ENCODE results near the gene C1orf167.

The C1orf167 gene

GRCh38 chr1:11748294-11749202 is 13.4 kb upstream of the C1orf167 start:
- Histone ChIP-seq H3F3A (ENCODE audit: insufficient read depth, low read length) (no peaks in the 10 kb centered on the region), H3K4me1 (ENCODE audit: low read length) (0 out of 2 replicates have a peak, but pooled peaks cover 3% of the 10 kb centered on the region), H3K79me2 (ENCODE audit: low read length) (no peaks in the 10 kb centered on the region), H4K20me1 (ENCODE audit: insufficient read depth, low read length) (no peaks in the 10 kb centered on the region), H3K4me3 (ENCODE audit: low read length) (no peak overlapping the region), H2AFZ (ENCODE audit: low read length) (no peak overlapping the region), H3K27ac (ENCODE audit: low read length) (no peak overlapping the region), H3K9me3 (replicated peaks; ENCODE audit: insufficient read depth, low read length) (no peaks in the 10 kb centered on the region), H3K36me3 (replicated peaks; ENCODE audit: insufficient read depth, low read length) (no peaks in the 10 kb centered on the region), H3K27me3 (replicated peaks; ENCODE audit: insufficient read depth, low read length) (no peaks in the 10 kb centered on the region), H3K4me2 (ENCODE audit: low read depth, low read length) (no peak overlapping the region), H3K9me2 (replicated peaks; ENCODE audit: insufficient read depth, low read length) (no peaks in the 10 kb centered on the region), H3K9ac (ENCODE audit: low read length) (no peak overlapping the region)
- TF ChIP-seq, protein P1, sequence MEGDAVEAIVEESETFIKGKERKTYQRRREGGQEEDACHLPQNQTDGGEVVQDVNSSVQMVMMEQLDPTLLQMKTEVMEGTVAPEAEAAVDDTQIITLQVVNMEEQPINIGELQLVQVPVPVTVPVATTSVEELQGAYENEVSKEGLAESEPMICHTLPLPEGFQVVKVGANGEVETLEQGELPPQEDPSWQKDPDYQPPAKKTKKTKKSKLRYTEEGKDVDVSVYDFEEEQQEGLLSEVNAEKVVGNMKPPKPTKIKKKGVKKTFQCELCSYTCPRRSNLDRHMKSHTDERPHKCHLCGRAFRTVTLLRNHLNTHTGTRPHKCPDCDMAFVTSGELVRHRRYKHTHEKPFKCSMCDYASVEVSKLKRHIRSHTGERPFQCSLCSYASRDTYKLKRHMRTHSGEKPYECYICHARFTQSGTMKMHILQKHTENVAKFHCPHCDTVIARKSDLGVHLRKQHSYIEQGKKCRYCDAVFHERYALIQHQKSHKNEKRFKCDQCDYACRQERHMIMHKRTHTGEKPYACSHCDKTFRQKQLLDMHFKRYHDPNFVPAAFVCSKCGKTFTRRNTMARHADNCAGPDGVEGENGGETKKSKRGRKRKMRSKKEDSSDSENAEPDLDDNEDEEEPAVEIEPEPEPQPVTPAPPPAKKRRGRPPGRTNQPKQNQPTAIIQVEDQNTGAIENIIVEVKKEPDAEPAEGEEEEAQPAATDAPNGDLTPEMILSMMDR (IDR thresholded peaks at IDR 0.05; ENCODE audit: low read length): no peak
- TF ChIP-seq EZH2phosphoT487 (IDR thresholded peaks at IDR 0.05; ENCODE audit: low read length) (no peak), EZH2 (optimal IDR thresholded peaks at IDR 0.05; ENCODE audit: low read depth, low read length) (no peak)
- no peak for DNase-seq

GRCh38 chr1:11749203-11749689 is 12.7 kb upstream of the C1orf167 start:
- Histone ChIP-seq H3K9ac (ENCODE audit: low read length) (no peak overlapping the region), H3K27me3 (replicated peaks; ENCODE audit: insufficient read depth, low read length) (no peaks in the 10 kb centered on the region), H3K4me3 (ENCODE audit: low read length) (no peak overlapping the region), H4K20me1 (ENCODE audit: insufficient read depth, low read length) (no peaks in the 10 kb centered on the region), H3K4me1 (ENCODE audit: low read length) (0 out of 2 replicates have a peak, but pooled peaks cover 3% of the 10 kb centered on the region), H3F3A (ENCODE audit: insufficient read depth, low read length) (no peaks in the 10 kb centered on the region), H3K79me2 (ENCODE audit: low read length) (no peaks in the 10 kb centered on the region), H3K9me2 (replicated peaks; ENCODE audit: insufficient read depth, low read length) (no peaks in the 10 kb centered on the region), H2AFZ (ENCODE audit: low read length) (no peak overlapping the region), H3K4me2 (ENCODE audit: low read depth, low read length) (no peak overlapping the region), H3K27ac (ENCODE audit: low read length) (no peak overlapping the region), H3K36me3 (replicated peaks; ENCODE audit: insufficient read depth, low read length) (no peaks in the 10 kb centered on the region), H3K9me3 (replicated peaks; ENCODE audit: insufficient read depth, low read length) (no peaks in the 10 kb centered on the region)
- peak; percentile 49 for DNase-seq
- TF ChIP-seq EZH2 (optimal IDR thresholded peaks at IDR 0.05; ENCODE audit: low read depth, low read length): no peak
- TF ChIP-seq, protein P1 (IDR thresholded peaks at IDR 0.05; ENCODE audit: low read length): peak; percentile 58

- Histone ChIP-seq H3K79me2 (ENCODE audit: low read length) (no peaks in the 10 kb centered on the region), H3K27me3 (replicated peaks; ENCODE audit: insufficient read depth, low read length) (no peaks in the 10 kb centered on the region), H3K4me3 (ENCODE audit: low read length) (no peak overlapping the region), H4K20me1 (ENCODE audit: insufficient read depth, low read length) (no peaks in the 10 kb centered on the region), H3K9me3 (replicated peaks; ENCODE audit: insufficient read depth, low read length) (no peaks in the 10 kb centered on the region), H3F3A (ENCODE audit: insufficient read depth, low read length) (no peaks in the 10 kb centered on the region), H3K4me1 (ENCODE audit: low read length) (0 out of 2 replicates have a peak, but pooled peaks cover 3% of the 10 kb centered on the region), H3K9ac (ENCODE audit: low read length) (no peak overlapping the region), H3K27ac (ENCODE audit: low read length) (no peak overlapping the region), H3K9me2 (replicated peaks; ENCODE audit: insufficient read depth, low read length) (no peaks in the 10 kb centered on the region), H2AFZ (ENCODE audit: low read length) (no peak overlapping the region), H3K4me2 (ENCODE audit: low read depth, low read length) (no peak overlapping the region), H3K36me3 (replicated peaks; ENCODE audit: insufficient read depth, low read length) (no peaks in the 10 kb centered on the region)
- DNase-seq: no peak
- TF ChIP-seq EZH2 (optimal IDR thresholded peaks at IDR 0.05; ENCODE audit: low read depth, low read length): no peak
- TF ChIP-seq, protein P1 (IDR thresholded peaks at IDR 0.05; ENCODE audit: low read length): no peak
- no peak for TF ChIP-seq EZH2phosphoT487 (IDR thresholded peaks at IDR 0.05; ENCODE audit: low read length)
Observed at GRCh38 chr1:11749996-11750395, 12.0 kb upstream of the C1orf167 start.

Measured in MM.1S (cell line).